OCI-LY1 (cell line): ENCODE results near the gene PDGFRB.

Source experiments
- H2AFZ ChIP-seq: fragments of 200-600 bp; sonication (generic), shearing (Covaris generic); 2 replicates; pipeline ENCODE4 v1.6.0; 2014; ENCODE audit warnings: antibody characterized with exemption, mild to moderate bottlenecking, low read length
- H3F3A ChIP-seq: fragments of 200-600 bp; sonication (generic), shearing (Covaris generic); 2 replicates; pipeline ENCODE4 v1.6.0; 2014; ENCODE audit warnings: mild to moderate bottlenecking, antibody characterized with exemption, low read length, moderate library complexity; ENCODE audit not compliant: insufficient read depth
- H3K27ac ChIP-seq: fragments of 200-600 bp; sonication (generic); 2 replicates; pipeline ENCODE4 v1.5.1; 2014; ENCODE audit warnings: low read length, mixed run types, mild to moderate bottlenecking, low read depth; ENCODE audit not compliant: poor library complexity, severe bottlenecking
- H3K27me3 ChIP-seq: fragments of 200-600 bp; sonication (generic); 2 replicates; pipeline ENCODE4 v1.6.0; 2014; ENCODE audit warnings: antibody characterized with exemption, mild to moderate bottlenecking, low read length, moderate library complexity; ENCODE audit not compliant: insufficient read depth
- H3K36me3 ChIP-seq: fragments of 200-600 bp; sonication (generic); 2 replicates; pipeline ENCODE4 v1.6.1; 2014; ENCODE audit warnings: mild to moderate bottlenecking, antibody characterized with exemption, low read length, moderate library complexity, mixed read lengths; ENCODE audit not compliant: insufficient read depth
- H3K4me1 ChIP-seq: fragments of 200-600 bp; sonication (generic); 2 replicates; pipeline ENCODE4 v1.5.1; 2014; ENCODE audit warnings: mild to moderate bottlenecking, low read length, moderate library complexity; ENCODE audit not compliant: insufficient read depth, severe bottlenecking
- H3K4me2 ChIP-seq: fragments of 200-600 bp; sonication (generic), shearing (Covaris generic); 2 replicates; pipeline ENCODE4 v1.6.1; 2014; ENCODE audit warnings: low read length
- H3K4me3 ChIP-seq: fragments of 200-600 bp; sonication (generic); 2 replicates; pipeline ENCODE4 v1.5.1; 2014; ENCODE audit warnings: low read length, low read depth, mild to moderate bottlenecking, mixed read lengths; ENCODE audit not compliant: poor library complexity, severe bottlenecking
- H3K79me2 ChIP-seq: fragments of 200-600 bp; shearing (Covaris generic); 2 replicates; pipeline ENCODE4 v1.6.1; 2016; ENCODE audit warnings: mixed run types, low read length, mixed read lengths; ENCODE audit not compliant: insufficient read depth
- H3K9ac ChIP-seq: fragments of 200-600 bp; sonication (generic), shearing (Covaris generic); 2 replicates; pipeline ENCODE4 v1.6.1; 2014; ENCODE audit warnings: mild to moderate bottlenecking, low read length, mixed read lengths
- H3K9me2 ChIP-seq: fragments of 200-600 bp; sonication (generic), shearing (Covaris generic); 2 replicates; pipeline ENCODE4 v1.6.1; 2014; ENCODE audit warnings: low read depth, mild to moderate bottlenecking, low read length, mixed read lengths
- H3K9me3 ChIP-seq: fragments of 200-600 bp; shearing (Covaris generic); 2 replicates; pipeline ENCODE4 v1.6.1; 2014; ENCODE audit warnings: low read length, mixed read lengths
- H4K20me1 ChIP-seq: fragments of 200-600 bp; sonication (generic), shearing (Covaris generic); 2 replicates; pipeline ENCODE4 v1.6.0; 2016; ENCODE audit warnings: mild to moderate bottlenecking, low read length; ENCODE audit not compliant: insufficient read depth
- EZH2 ChIP-seq: fragments of 200-600 bp; sonication (generic), shearing (Covaris generic); IDR thresholded peaks from 2 replicates; pipeline ENCODE4 v1.8.0; 2017; ENCODE audit warnings: borderline replicate concordance, mixed run types, mild to moderate bottlenecking, antibody characterized with exemption, low read length, moderate library complexity, mixed read lengths
- TF ChIP-seq, protein P1 (sequence below): fragments of 200-600 bp; sonication (generic), shearing (Covaris generic); IDR thresholded peaks from 2 replicates; pipeline ENCODE4 v1.5.1; 2017; ENCODE audit warnings: mild to moderate bottlenecking, antibody characterized with exemption, low read length, moderate library complexity, mixed read lengths

Gene PDGFRB

DNA sequence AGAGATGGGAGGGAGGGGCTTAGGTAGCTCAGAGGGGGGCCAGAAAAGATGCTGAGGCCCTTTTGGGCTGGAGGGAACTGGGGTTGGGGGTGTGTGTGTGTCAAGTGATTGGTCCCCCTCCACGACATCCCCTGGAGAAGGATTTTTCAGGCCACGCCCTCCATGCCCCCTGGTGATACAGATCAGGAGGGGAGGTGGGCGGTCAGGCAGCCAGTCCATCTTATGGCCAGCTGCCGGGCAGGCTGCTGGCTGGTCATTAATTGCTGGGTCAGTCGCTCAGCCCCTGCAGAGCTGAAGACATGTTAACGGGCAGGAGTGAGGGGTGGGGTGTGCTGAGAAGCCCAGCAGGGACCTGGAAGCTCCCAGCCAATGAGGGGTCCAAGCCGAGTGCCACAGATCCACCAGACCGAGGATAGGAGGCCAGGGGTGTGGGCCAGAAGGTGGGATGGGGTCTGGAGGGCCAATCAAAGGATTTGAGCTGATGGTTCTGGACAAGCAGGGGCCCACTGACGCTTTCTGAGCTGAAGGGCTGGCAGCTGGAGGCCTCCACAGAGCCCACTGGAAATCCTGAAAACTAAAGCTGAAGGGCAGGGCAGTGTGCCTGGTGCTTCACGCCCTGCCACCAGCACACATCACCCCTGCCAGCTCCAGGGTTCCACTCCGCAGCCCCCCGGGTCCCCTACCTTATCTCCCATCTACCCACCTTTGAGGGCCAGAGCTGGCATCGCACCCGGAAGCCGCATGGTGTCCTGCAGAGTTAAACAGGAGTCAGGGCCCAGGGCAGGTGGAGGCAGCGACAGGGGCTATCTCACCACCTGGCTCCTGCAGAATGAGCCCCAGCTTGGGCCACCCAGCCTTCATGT, 19.1 kb downstream of the PDGFRB start:
- no peaks in the 10 kb centered on the region for H3F3A ChIP-seq
- H3K36me3 ChIP-seq = no peaks in the 10 kb centered on the region
- H3K27me3 ChIP-seq = no peaks in the 10 kb centered on the region
- TF ChIP-seq, protein P1, sequence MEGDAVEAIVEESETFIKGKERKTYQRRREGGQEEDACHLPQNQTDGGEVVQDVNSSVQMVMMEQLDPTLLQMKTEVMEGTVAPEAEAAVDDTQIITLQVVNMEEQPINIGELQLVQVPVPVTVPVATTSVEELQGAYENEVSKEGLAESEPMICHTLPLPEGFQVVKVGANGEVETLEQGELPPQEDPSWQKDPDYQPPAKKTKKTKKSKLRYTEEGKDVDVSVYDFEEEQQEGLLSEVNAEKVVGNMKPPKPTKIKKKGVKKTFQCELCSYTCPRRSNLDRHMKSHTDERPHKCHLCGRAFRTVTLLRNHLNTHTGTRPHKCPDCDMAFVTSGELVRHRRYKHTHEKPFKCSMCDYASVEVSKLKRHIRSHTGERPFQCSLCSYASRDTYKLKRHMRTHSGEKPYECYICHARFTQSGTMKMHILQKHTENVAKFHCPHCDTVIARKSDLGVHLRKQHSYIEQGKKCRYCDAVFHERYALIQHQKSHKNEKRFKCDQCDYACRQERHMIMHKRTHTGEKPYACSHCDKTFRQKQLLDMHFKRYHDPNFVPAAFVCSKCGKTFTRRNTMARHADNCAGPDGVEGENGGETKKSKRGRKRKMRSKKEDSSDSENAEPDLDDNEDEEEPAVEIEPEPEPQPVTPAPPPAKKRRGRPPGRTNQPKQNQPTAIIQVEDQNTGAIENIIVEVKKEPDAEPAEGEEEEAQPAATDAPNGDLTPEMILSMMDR = no peak
- TF ChIP-seq EZH2 = no peak
- no peaks in the 10 kb centered on the region for H3K79me2 ChIP-seq
- no peak overlapping the region for H3K4me2 ChIP-seq
- H3K9ac ChIP-seq = no peak overlapping the region
- no peaks in the 10 kb centered on the region for H3K4me1 ChIP-seq
- H3K4me3 ChIP-seq = no peak overlapping the region
- H3K27ac ChIP-seq = no peak overlapping the region
- no peak overlapping the region for H2AFZ ChIP-seq
- H4K20me1 ChIP-seq = no peaks in the 10 kb centered on the region
- no peaks in the 10 kb centered on the region for H3K9me3 ChIP-seq
- H3K9me2 ChIP-seq = no peaks in the 10 kb centered on the region

DNA sequence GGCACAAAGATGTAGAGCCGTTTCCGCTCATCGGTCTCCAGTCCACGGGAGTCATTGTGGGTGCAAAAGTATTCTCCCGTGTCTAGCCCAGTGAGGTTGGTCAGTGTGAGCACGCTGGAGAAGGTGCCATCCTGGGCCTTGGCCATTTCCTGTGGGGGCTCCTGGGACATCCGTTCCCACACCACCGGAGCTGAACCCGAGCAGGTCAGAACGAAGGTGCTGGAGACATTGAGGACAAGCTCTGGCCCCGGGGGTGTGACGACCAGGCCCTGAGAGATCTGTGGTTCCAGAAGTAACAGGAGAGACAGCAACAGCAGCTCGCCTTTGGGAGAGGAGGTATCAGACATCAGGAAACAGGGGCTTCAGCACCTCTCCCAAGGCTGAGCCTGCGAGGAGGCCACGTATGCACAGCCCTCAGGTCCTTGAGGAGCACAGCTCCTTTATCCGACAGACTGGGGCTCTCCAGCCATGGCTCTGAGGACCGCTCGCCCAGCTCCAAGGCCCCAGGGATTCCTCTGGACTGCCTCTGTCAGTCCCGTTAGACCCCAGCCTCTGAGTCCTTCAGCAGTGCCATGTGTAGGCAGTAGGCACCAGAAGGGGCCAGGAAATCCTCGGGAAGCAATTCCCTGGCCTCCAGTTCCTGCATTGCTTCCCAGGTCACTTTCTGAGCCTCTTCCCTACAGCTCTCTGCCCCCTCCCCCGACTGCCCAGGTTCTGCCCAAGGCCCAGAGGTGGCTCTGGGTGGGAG, 19.9 kb downstream of the PDGFRB start:
- Histone ChIP-seq H3K4me3 (no peak overlapping the region), H3K79me2 (no peaks in the 10 kb centered on the region), H3K27me3 (no peaks in the 10 kb centered on the region), H3F3A (no peaks in the 10 kb centered on the region), H3K9me2 (no peaks in the 10 kb centered on the region), H3K4me2 (no peak overlapping the region), H3K27ac (no peak overlapping the region), H3K4me1 (no peaks in the 10 kb centered on the region), H2AFZ (no peak overlapping the region), H3K9ac (no peak overlapping the region), H3K36me3 (no peaks in the 10 kb centered on the region), H4K20me1 (no peaks in the 10 kb centered on the region), H3K9me3 (no peaks in the 10 kb centered on the region)
- TF ChIP-seq, protein P1 = no peak
- TF ChIP-seq EZH2 = no peak

GRCh38 chr5:150134198-150134588, 21.5 kb downstream of the PDGFRB start:
- H3F3A ChIP-seq = no peaks in the 10 kb centered on the region
- H3K4me2 ChIP-seq = no peak overlapping the region
- no peaks in the 10 kb centered on the region for H3K27me3 ChIP-seq
- no peaks in the 10 kb centered on the region for H3K79me2 ChIP-seq
- no peaks in the 10 kb centered on the region for H4K20me1 ChIP-seq
- H3K4me1 ChIP-seq = no peaks in the 10 kb centered on the region
- no peaks in the 10 kb centered on the region for H3K36me3 ChIP-seq
- no peak overlapping the region for H3K9ac ChIP-seq
- H3K27ac ChIP-seq = no peak overlapping the region
- TF ChIP-seq EZH2 = no peak
- TF ChIP-seq, protein P1 = no peak
- no peak overlapping the region for H2AFZ ChIP-seq
- no peaks in the 10 kb centered on the region for H3K9me2 ChIP-seq
- H3K9me3 ChIP-seq = no peaks in the 10 kb centered on the region
- no peak overlapping the region for H3K4me3 ChIP-seq
